Transverse colon (tissue), 4 donors: Measurements from ENCODE around the gene MYH16. TPM values are rescaled to one million over a fixed set of nuclear protein-coding genes. Genes with fewer than 3 reads are reported as not detected.

Source experiments
- DNase-seq: peaks from one replicate; pipeline ENCODE4 v3.0.0-alpha.2; 2019
- H3K27ac ChIP-seq, 4 donors: fragments of 200-600 bp; sonication (generic); 2 replicates each; pipeline ENCODE4 v1.5.1; 2016 to 2018; ENCODE audit warnings: inconsistent platforms in 4 of 4
- H3K27me3 ChIP-seq: fragments of 200-600 bp; sonication (generic); 2 replicates; pipeline ENCODE4 v1.5.1; 2017; ENCODE audit warnings: inconsistent platforms
- H3K36me3 ChIP-seq, 4 donors: fragments of 200-600 bp; sonication (generic); 2 replicates each; pipeline ENCODE4 v1.5.1; 2017 to 2019; ENCODE audit warnings: inconsistent platforms in 4 of 4
- H3K4me1 ChIP-seq, 4 donors: fragments of 200-600 bp; sonication (generic); 2 replicates each; pipeline ENCODE4 v1.5.1; 2017 to 2020; ENCODE audit warnings: inconsistent platforms in 4 of 4
- H3K4me3 ChIP-seq, 4 donors: fragments of 200-600 bp; sonication (generic); 1 replicate in 1 of 4; 2 replicates in 3 of 4; pipeline versions ENCODE4 v1.5.1 to v1.6.1; 2017 to 2019; ENCODE audit warnings: inconsistent platforms in 4 of 4
- H3K9me3 ChIP-seq, 2 donors: fragments of 200-600 bp; sonication (generic); 2 replicates each; pipeline ENCODE4 v1.5.1; 2017 to 2019; ENCODE audit warnings: inconsistent platforms in 2 of 2
- CTCF ChIP-seq, 5 experiments: fragments of 200-600 bp in 3 of 5; fragments of 450-650 bp in 2 of 5; sonication (generic) in 3 of 5; IDR thresholded peaks; 1 replicate in 2 of 5; 2 replicates in 3 of 5; pipeline ENCODE4 v1.5.1; 2016 to 2017; ENCODE audit warnings: antibody characterized with exemption in 5 of 5, inconsistent platforms in 3 of 5, mild to moderate bottlenecking in 2 of 5, moderate library complexity in 1 of 5
- EP300 ChIP-seq: sonication (generic); formaldehyde crosslinking; IDR thresholded peaks from one replicate; pipeline ENCODE4 v1.6.1; 2017; ENCODE audit warnings: antibody characterized with exemption, low read depth
- POLR2A ChIP-seq: fragments of 450-650 bp; IDR thresholded peaks from one replicate; pipeline ENCODE4 v1.6.1; 2016; ENCODE audit warnings: antibody characterized with exemption, mild to moderate bottlenecking, moderate library complexity
- POLR2AphosphoS5 ChIP-seq, 3 donors: sonication (generic); formaldehyde crosslinking; IDR thresholded peaks; one replicate each; pipeline ENCODE4 v1.6.1; 2016; ENCODE audit warnings: antibody characterized with exemption in 3 of 3
- WGBS, 2 donors: methylation state at CpG; one replicate each; pipeline ENCODE4 v1.1.5; 2018; ENCODE audit warnings: low coverage in 1 of 2; 5-methylcytosine and 5-hydroxymethylcytosine counted together
- in situ Hi-C, 4 donors: fragments of 200-750 bp; cut with MboI; loops; one replicate each; pipeline versions ENCODE4 v1.15.0 to v1.15.1; 2017; ENCODE audit warnings: low sequenced_read_pairs in 3 of 4, low pct_ligation_motif_present in 1 of 4, low pct_unique_long_range_greater_than_20kb in 1 of 4
- intact Hi-C: fragments of 100-400 bp; cut with DNase I; formaldehyde crosslinking; loops from one replicate; pipeline ENCODE4 v1.15.1; 2023; ENCODE audit warnings: low total_unique reads
- total RNA-seq, 4 donors: library from RNA; depleted of rRNA; stranded (reverse); fragments of >200 nt; gene quantifications; one replicate each; pipeline ENCODE4 v1.1.0, GENCODE V29; 2016

Gene MYH16
- total RNA-seq, 4 donors from 2014 or later: not detected

- H3K4me1 ChIP-seq: no peaks in the 10 kb centered on the region
- H3K36me3 ChIP-seq: no peaks in the 10 kb centered on the region
- H3K27me3 ChIP-seq: no peaks in the 10 kb centered on the region
- no peak overlapping the region for H3K27ac ChIP-seq
- no peak overlapping the region for H3K4me3 ChIP-seq
- H3K9me3 ChIP-seq: no peaks in the 10 kb centered on the region
- 86 to 100% methylated on average over 1 of the region's 1 CpG for WGBS, 2 donors
- DNase-seq: no peak
- intact Hi-C loops (no loop called here), in situ Hi-C loops (no loop called here)
- no peak for TF ChIP-seq POLR2AphosphoS5 (IDR thresholded peaks at IDR 0.05)
- no peak for TF ChIP-seq POLR2A
Observed at GRCh38 chr7:99260395-99260794, 12.2 kb upstream of the MYH16 start.

- whole genome bisulfite sequencing, 2 donors: 28 to 65% methylated on average over 2 to 6 of the region's 6 CpGs
- DNase-seq: no peak
Observed at GRCh38 chr7:99261646-99262045, 11.0 kb upstream of the MYH16 start.

GRCh38 chr7:99265848-99266480 is 6.7 kb upstream of the MYH16 start:
- TF ChIP-seq EP300: no peak
- TF ChIP-seq POLR2A: no peak
- intact Hi-C loops: no loop called here

More at GRCh38 chr7:99261646-99262045, 11.0 kb upstream of the MYH16 start:
- intact Hi-C loops: no loop called here
- Histone ChIP-seq H3K4me3 (no peak overlapping the region), H3K4me1 (no peaks in the 10 kb centered on the region), H3K27ac (no peak overlapping the region), H3K27me3 (no peaks in the 10 kb centered on the region), H3K9me3 (no peaks in the 10 kb centered on the region), H3K36me3 (no peaks in the 10 kb centered on the region)
- in situ Hi-C loops: no loop called here
- TF ChIP-seq POLR2AphosphoS5 (IDR thresholded peaks at IDR 0.05): no peak

GRCh38 chr7:99267481-99267840 is 5.2 kb upstream of the MYH16 start:
- no peaks in the 10 kb centered on the region for H3K27me3 ChIP-seq
- DNase-seq: no peak
- 66% methylated on average over 4 of the region's 5 CpGs; no CpG with 5 or more reads in 1 of the 2 donors for WGBS, 2 donors
- intact Hi-C loops (no loop called here), in situ Hi-C loops (no loop called here)
- no peak for TF ChIP-seq EP300
- TF ChIP-seq POLR2A: no peak
- no peak for TF ChIP-seq CTCF (IDR thresholded peaks at IDR 0.05)
- no peak for TF ChIP-seq POLR2AphosphoS5 (IDR thresholded peaks at IDR 0.05)
- H3K4me3 ChIP-seq: no peak overlapping the region
- H3K4me1 ChIP-seq: no peaks in the 10 kb centered on the region
- H3K9me3 ChIP-seq: no peaks in the 10 kb centered on the region
- no peaks in the 10 kb centered on the region for H3K36me3 ChIP-seq
- H3K27ac ChIP-seq: no peak overlapping the region

More at GRCh38 chr7:99265848-99266480, 6.7 kb upstream of the MYH16 start:
- H3K27me3 ChIP-seq: no peaks in the 10 kb centered on the region
- DNase-seq: no peak
- 63 to 69% methylated on average over 2 to 4 of the region's 4 CpGs for WGBS, 2 donors
- H3K4me3 ChIP-seq: no peak overlapping the region
- H3K9me3 ChIP-seq: no peaks in the 10 kb centered on the region
- H3K4me1 ChIP-seq: no peaks in the 10 kb centered on the region
- in situ Hi-C loops: no loop called here
- no peak overlapping the region for H3K27ac ChIP-seq
- H3K36me3 ChIP-seq: no peaks in the 10 kb centered on the region

GRCh38 chr7:99267841-99268576 is 4.6 kb upstream of the MYH16 start:
- Histone ChIP-seq H3K27me3 (no peaks in the 10 kb centered on the region), H3K9me3 (no peaks in the 10 kb centered on the region), H3K4me3 (no peak overlapping the region), H3K27ac (no peak overlapping the region), H3K36me3 (no peaks in the 10 kb centered on the region), H3K4me1 (no peaks in the 10 kb centered on the region)
- TF ChIP-seq POLR2AphosphoS5 (IDR thresholded peaks at IDR 0.05) (no peak), POLR2A (no peak), EP300 (no peak), CTCF (IDR thresholded peaks at IDR 0.05) (no peak)
- 45 to 66% methylated on average over 3 to 17 of the region's 17 CpGs for WGBS, 2 donors
- in situ Hi-C loops (no loop called here), intact Hi-C loops (no loop called here)
- no peak for DNase-seq
